Stimulated activated CD8-positive, alpha-beta memory T cell treated with anti-CD3 and anti-CD28 coated beads, Interleukin-12 subunit alpha, Interleukin-12 subunit beta, amount 100 ng/mL, for 4 hours (primary cell): ENCODE measurements around the gene GABRB1.

ENCODE experiments used
- DNase-seq: peaks from one replicate; pipeline ENCODE4 v3.0.0-alpha.2; 2020; ENCODE audit warnings: low read depth

GABRB1 gene

DNA sequence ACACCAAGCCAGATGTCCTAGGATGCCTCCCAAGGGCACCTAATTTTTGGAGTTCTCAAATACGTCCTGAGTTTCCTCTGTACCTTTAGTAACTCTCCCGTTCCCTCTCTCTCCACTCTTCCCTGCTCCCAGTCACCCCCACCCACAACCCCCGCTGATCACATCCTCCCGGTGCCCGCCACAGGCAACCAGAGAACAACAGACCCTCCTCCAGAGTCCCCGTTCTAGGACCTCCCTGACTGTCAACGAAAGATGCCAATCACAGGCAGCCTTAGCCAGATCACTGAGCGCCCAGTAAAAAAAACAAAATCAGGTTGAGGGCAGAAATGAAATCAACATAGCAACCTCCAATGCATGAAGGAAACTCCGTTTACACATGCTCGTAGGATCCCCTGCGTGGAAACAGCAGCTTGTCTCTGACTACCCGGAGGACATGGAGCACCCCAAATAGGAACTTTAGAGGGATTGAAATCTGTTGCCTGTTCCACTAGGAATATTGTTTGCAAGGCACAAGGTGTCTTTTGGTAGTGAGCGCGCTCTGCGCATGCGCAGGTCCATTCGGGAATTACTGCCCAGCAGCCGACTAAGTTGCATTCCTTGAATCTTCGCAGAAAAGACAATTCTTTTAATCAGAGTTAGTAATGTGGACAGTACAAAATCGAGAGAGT is at the start of gene GABRB1:
Gene GABRB1, plus strand, starts transcription at position 557 of the 668 bp plus-strand sequence.
- no peak for DNase-seq

DNA sequence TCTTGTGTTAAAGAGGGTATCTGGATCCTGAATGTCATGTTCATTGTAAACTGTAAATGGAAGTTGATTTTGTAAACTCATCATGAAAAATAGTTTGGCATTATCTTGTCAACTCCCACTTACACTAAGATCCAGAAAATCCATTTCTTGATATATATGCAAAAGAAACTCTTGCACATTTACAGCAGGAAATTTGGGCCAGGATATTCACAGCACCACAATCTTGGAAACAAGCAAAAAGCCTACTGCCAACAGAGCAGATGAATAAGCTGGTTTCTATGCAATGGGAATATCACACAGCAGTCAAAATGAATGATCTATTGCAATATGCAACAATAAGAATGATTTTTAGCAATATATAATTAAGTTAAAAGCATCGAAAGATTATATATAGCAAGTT is 46.6 kb upstream of the GABRB1 start:
- no peak for DNase-seq

DNA sequence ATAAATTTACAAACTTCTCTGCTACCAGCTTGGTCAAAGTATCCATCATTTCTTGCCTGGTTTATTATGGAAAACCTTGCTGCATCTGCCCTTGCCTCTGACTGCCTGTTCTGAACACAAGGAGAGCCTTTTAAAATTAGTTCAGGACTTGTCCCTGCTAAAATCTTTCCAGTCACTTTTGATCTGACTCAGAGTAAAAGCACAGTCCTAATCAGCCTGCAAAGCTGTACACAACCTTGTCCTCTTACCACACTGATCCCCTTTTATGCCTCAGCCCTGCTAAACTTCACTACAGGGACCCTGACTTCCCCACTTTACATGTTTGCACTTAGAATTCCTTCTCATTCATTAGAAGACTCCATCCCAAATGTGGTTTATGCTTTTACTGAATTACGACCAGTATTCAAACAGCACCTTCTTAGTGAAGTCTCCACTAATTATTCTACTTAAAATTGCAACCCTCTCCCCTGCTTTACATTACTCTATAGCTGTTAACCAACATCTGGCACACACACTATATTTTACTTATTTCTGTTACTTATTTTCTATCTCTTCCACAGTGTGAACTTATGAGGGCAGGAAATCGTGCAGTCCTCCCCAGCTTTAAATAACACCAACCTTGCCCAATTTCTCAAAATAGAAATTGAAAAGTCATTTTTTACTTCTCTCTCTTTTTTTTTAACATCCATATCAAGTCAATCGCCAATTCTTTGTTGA is 44.3 kb upstream of the GABRB1 start:
- DNase-seq, result no peak

DNA sequence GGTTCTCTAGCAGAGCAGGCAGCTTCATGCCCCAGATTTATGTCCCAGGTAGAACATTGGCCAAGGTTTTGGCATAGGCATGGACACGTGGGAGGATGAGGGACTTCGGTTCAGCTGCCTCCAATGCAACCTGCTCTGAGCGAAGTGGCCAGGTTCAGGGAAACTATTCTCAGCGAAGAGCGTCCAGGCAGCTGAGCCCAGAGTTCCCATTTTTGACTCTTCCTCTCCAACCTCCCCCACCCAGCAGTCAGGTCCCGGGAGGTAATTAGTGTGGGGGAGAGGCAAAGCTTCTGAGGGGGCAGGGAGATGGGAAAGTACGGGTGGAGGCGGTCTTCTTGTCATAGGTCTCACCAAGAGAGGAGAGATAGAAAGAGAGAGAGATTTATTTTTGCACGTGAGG is 39.0 kb upstream of the GABRB1 start:
- no peak for DNase-seq

DNA sequence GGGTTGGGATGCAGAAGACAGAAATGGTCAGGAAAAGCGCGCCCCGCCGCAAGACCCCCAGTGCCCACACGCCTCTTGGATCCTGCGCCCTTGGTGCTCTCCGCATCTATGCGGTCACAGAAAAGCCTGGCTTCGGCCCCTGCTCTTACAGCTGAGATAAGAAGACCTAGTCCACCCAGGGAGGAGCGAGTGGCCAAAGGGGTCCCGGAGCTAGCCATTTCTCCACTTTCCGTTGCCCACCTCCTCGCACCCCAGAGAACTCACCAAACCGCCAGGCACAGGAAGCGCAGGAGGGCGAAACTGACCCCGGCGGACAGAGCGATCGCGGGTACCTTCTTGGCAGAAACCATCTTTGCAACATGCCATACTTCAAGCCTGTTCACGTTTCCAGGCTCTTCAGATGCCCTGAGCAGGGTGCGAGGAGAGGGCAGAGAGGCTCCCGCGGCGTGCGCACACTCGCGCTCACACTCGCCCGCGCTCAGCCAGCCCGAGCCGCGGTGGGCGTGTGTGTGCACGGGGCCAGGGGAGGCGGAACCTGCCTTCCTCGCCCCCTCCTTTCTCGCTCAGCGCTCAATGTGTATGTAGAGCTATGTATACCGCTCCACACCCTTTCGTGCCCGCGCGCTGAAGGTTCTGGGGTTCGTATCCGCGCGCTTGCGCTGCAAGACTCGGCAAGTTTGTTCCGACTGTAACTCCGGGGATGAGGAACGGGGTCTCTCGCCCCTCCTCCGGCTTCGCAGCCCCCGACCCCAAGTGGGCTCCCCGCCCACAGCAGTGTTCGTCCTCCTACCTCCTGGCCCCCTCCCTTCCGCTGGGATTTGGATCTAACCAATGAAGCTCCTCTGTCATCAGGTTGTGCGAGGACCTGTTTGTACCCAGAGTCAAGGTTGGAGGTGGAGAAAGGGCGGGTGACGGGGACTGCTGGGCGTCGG is 38.0 kb upstream of the GABRB1 start, which contains the start of gene GABRA4:
Gene GABRA4, minus strand, starts transcription at position 507 of the 932 bp plus-strand sequence. Its CDS starts 157 bp downstream, at position 350.
- no peak for DNase-seq

GRCh38 chr4:46994007-46994405 is 37.4 kb upstream of the GABRB1 start:
- DNase-seq, result no peak

DNA sequence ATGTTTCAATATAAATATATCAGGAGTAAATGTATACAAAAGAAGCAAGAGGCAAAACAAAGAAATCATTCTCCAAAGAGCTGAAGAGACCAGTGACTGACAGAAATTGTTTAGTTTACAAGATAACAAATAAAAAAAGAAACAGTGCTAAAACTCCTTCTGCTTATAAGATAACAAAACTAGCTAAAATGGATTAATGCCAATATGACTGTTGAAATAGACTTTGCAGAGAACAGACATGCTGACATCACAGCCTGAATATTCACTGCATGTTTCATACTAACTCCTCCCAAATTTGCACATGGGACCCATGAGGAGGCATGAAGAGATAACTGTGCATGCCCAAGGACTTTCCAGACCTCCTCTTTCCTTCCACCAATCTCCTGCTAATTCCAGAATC is 31.8 kb upstream of the GABRB1 start:
- no peak for DNase-seq

- DNase-seq, result no peak
Measured at GRCh38 chr4:47000406-47000805, 31.0 kb upstream of the GABRB1 start.

DNA sequence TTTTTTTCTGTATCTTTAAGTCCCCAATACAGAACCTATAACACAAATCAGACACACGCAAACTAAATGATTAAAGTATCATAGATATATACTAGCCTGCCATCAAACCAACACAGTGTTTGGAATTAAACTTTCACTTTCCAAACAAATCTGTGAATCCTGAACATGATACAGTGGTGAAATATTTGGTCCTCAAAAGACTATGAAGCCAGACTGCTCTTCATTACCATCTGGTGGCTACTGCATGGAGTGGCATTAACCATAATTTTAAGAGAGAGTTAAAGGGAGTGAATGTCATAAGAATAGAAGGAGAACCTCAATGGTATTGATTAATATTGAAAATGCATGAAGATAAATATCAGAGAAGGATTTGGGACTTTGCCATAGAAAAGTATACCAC is 28.8 kb upstream of the GABRB1 start:
- DNase-seq, result no peak

GRCh38 chr4:47010347-47010911 is 20.9 kb upstream of the GABRB1 start:
- no peak for DNase-seq

DNA sequence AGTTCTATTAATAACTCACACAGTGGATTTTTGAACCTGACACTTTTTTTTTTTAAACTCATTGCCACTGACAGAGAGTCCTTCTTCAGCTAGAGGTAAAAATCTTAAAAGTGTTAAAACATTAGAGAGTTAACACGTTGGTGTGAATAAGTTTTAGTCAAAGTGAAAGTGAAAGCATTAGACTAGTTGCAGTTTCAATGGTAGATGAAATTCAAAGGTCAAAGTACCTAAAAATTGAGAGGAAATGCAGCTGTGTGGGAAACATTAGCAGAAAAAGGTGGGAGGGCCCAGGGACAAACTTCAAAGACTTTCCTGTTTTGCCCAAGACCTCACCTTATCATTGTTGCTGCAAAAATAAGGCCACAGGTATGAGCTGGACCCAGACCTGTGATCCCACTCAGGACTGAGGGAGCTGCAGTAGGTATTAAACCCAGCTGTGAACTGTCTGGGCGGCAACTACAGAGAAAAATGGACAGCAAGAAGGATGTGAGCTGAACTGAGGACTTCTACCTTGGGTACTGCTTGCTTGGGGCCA is 20.4 kb upstream of the GABRB1 start:
- DNase-seq, result no peak

GRCh38 chr4:47012676-47013075 is 18.7 kb upstream of the GABRB1 start:
- no peak for DNase-seq

- no peak for DNase-seq
Measured at GRCh38 chr4:47013373-47013772, 18.0 kb upstream of the GABRB1 start.

DNA sequence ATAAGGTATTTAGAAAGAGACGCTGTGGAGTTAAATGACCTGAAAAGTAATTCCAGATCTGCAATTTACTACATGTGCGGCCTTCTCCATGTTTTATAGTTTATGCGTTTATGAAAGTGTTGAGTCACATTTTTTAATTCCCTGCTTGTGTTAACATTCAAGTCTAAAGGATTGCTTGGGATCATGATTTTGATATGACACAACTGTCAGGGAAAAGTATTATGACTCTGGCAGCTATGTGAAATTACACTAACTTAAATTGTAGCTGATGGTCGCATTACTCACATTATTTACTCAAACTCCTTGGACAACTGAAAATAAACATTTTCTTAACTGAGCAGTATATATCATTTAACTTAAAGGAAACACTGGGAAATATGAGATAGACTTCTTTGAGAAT is 14.3 kb upstream of the GABRB1 start:
- DNase-seq, result no peak

- DNase-seq, result no peak
Measured at GRCh38 chr4:47017494-47017893, 13.9 kb upstream of the GABRB1 start.

GRCh38 chr4:47031751-47032404 is 511 bp downstream of the GABRB1 start:
- DNase-seq, result no peak

- no peak for DNase-seq
Measured at GRCh38 chr4:47032405-47033106, 1.2 kb downstream of the GABRB1 start.

GRCh38 chr4:47038263-47038662 is 6.9 kb downstream of the GABRB1 start:
- DNase-seq, result no peak

DNA sequence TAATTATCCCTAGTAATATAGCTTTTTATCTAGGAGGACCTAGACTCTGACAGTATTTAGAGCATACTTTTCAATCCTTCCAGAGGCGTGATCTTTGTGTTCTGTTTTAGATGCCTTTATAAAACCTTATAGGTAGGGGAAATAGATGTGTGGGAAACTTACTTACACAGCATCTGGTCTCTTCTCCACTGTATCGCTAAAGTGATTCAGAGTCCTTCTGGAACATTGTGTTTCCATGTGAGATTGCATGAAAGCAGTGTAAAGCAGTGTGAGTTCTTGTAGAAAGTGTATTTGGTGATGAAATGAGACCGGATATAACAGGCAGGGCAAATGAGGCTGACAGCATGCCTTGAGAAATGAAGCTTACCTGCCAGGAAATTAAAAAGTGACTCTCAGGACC is 9.5 kb downstream of the GABRB1 start:
- DNase-seq, result no peak

DNA sequence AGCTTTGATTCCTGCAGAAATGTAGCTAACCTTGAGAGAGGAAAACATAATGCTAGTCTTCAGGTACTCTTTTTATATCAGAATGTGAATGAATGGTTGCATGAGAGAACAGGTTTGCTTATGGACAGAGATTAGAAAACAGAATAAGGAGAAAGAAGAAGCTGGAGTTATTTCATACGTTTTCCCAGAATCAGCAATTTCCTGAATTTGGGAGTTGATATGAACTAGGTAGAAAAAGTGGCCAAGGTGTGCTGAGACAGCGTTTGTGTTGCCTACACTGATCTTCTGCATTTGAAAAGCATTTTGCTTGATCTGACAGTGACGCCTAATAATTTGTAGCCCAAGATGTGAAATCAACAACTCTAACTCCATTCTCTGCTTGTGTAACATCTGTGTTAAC is 12.5 kb downstream of the GABRB1 start:
- DNase-seq, result no peak

DNA sequence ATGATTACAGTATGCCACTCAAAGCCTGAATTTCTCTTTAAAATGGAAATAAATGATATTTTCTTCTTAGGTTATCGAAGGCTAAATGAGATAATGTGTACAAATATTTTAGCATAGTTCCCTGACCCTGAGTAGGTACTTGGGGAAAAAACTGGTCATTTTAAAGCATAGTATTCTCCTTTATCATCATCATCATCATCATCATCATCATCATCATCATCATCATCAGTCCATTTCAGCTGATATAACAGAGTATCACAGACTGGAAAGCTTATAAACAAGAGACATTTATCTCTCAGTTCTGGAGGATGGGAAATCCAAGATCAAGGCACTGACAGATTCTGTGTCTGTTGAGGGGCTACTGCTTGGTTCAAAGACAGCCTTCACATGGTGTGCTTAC is 13.9 kb downstream of the GABRB1 start:
- no peak for DNase-seq
